Breast epithelium (tissue), 3 donors: ENCODE data around the gene OSBPL10.

Experiments
- CTCF ChIP-seq, 3 donors: fragments of 450-650 bp; IDR thresholded peaks; one replicate each; pipeline ENCODE4 v1.5.1; 2016 to 2017; ENCODE audit warnings: antibody characterized with exemption in 3 of 3, mild to moderate bottlenecking in 3 of 3, moderate library complexity in 3 of 3
- POLR2A ChIP-seq: fragments of 450-650 bp; IDR thresholded peaks from one replicate; pipeline ENCODE4 v1.6.1; 2016; ENCODE audit warnings: antibody characterized with exemption, mild to moderate bottlenecking, moderate library complexity

- TF ChIP-seq CTCF (IDR thresholded peaks at IDR 0.05) = no peak
- TF ChIP-seq POLR2A = no peak
These were observed 157.9 kb downstream of the OSBPL10 start for GRCh38 chr3:31823184-31823583.
